HG02884 (cell line): ENCODE data around the gene CYP1A1.

Experiments
- ATAC-seq: cut with Tn5 transposase; IDR thresholded peaks from one replicate; pipeline ENCODE4 v1.9.1; 2021; ENCODE audit warnings: mild to moderate bottlenecking, moderate library complexity; ENCODE audit not compliant: unreplicated experiment

The CYP1A1 gene

GRCh38 chr15:74695597-74696397 lies 29.5 kb downstream of the CYP1A1 start, which contains the start of gene EDC3:
EDC3 (minus strand) TSS chr15:74696024; CDS start chr15:74675124, 20,900 bp downstream.
- no peak for ATAC-seq

- ATAC-seq = no peak
These were observed 33.0 kb downstream of the CYP1A1 start for GRCh38 chr15:74692327-74692726.

- ATAC-seq = no peak
These were observed 41.6 kb downstream of the CYP1A1 start for GRCh38 chr15:74683758-74684157.

GRCh38 chr15:74682954-74683353 lies 42.4 kb downstream of the CYP1A1 start:
- no peak for ATAC-seq

GRCh38 chr15:74680456-74680855 lies 44.9 kb downstream of the CYP1A1 start:
- ATAC-seq = no peak

GRCh38 chr15:74676801-74677200 lies 48.5 kb downstream of the CYP1A1 start:
- ATAC-seq = no peak

- ATAC-seq = no peak
These were observed 51.2 kb downstream of the CYP1A1 start for GRCh38 chr15:74674161-74674560.

GRCh38 chr15:74669627-74670026 lies 55.7 kb downstream of the CYP1A1 start:
- no peak for ATAC-seq
